C4-2B (cell line): ENCODE results near the gene PACS2.
"Not testable (repeated sequence)": the region's sequence is repeated elsewhere in the genome, so short reads cannot be mapped to it uniquely, and the experiment has no call there.

Experiments used
- H3K27ac ChIP-seq: fragments of 450-650 bp; 2 replicates; pipeline ENCODE4 v1.5.1; 2017
- CTCF ChIP-seq: fragments of 450-650 bp; conservative IDR thresholded peaks from 2 replicates; pipeline ENCODE4 v1.5.1; 2017; ENCODE audit warnings: mild to moderate bottlenecking
- ZFX ChIP-seq: fragments of 450-650 bp; IDR thresholded peaks from 2 replicates; pipeline ENCODE4 v1.6.1; 2017

The PACS2 gene

GRCh38 chr14:105332350-105332874, 17.9 kb downstream of the PACS2 start:
- TF ChIP-seq CTCF (no peak), ZFX (no peak)
- H3K27ac ChIP-seq: no peak overlapping the region

- H3K27ac ChIP-seq: no peak overlapping the region
- TF ChIP-seq CTCF (no peak), ZFX (no peak)
Measured at GRCh38 chr14:105333020-105333490, 18.5 kb downstream of the PACS2 start.

- no peak overlapping the region for H3K27ac ChIP-seq
- TF ChIP-seq CTCF: no peak
- no peak for TF ChIP-seq ZFX
Measured at GRCh38 chr14:105333613-105334364, 19.2 kb downstream of the PACS2 start.

- TF ChIP-seq ZFX (no peak), CTCF (no peak)
Measured at GRCh38 chr14:105334383-105335230, 20.1 kb downstream of the PACS2 start.

GRCh38 chr14:105335231-105335542, 20.6 kb downstream of the PACS2 start:
- not testable (repeated sequence) for H3K27ac ChIP-seq

More at GRCh38 chr14:105334383-105335230, 20.1 kb downstream of the PACS2 start:
- H3K27ac ChIP-seq: no peak overlapping the region

GRCh38 chr14:105335735-105336476, 21.4 kb downstream of the PACS2 start:
- TF ChIP-seq ZFX (no peak), CTCF (no peak)
- H3K27ac ChIP-seq: no peak overlapping the region

GRCh38 chr14:105336477-105337287, 22.1 kb downstream of the PACS2 start:
- no peak overlapping the region for H3K27ac ChIP-seq

More at GRCh38 chr14:105336477-105337287, 22.1 kb downstream of the PACS2 start:
- TF ChIP-seq ZFX (no peak), CTCF (no peak)
